ENCODE results near the gene ACP4.

ACP4 gene

GRCh38 chr19:50815439-50815838, 25.2 kb downstream of the ACP4 start:
- no peaks in the 10 kb centered on the region for H3K9me2 ChIP-seq (ENCODE audit: low read depth, low read length)
- no peaks in the 10 kb centered on the region for H3K36me3 ChIP-seq (ENCODE audit: insufficient read depth, low read length)
- no peak overlapping the region for H3K27ac ChIP-seq (ENCODE audit: low read depth, low read length, poor library complexity, severe bottlenecking)
- H3K79me2 ChIP-seq (ENCODE audit: insufficient read depth, low read length): no peaks in the 10 kb centered on the region
- no peak overlapping the region for H3K9ac ChIP-seq (ENCODE audit: low read length)
- H3K4me3 ChIP-seq (ENCODE audit: low read depth, low read length, poor library complexity, severe bottlenecking): no peak overlapping the region
- no peak overlapping the region for H3K4me2 ChIP-seq (ENCODE audit: low read length)
- no peaks in the 10 kb centered on the region for H4K20me1 ChIP-seq (ENCODE audit: insufficient read depth, low read length)
- H3K4me1 ChIP-seq (ENCODE audit: insufficient read depth, low read length, severe bottlenecking): peaks cover 5% of the 10 kb centered on the region
- H3F3A ChIP-seq (ENCODE audit: insufficient read depth, low read length): no peaks in the 10 kb centered on the region
- no peak for TF ChIP-seq CTCF (IDR thresholded peaks at IDR 0.05; ENCODE audit: low read length)
- TF ChIP-seq EZH2 (IDR thresholded peaks at IDR 0.05; ENCODE audit: borderline replicate concordance, low read length): no peak
- H2AFZ ChIP-seq (ENCODE audit: low read length): no peak overlapping the region
- H3K27me3 ChIP-seq (ENCODE audit: insufficient read depth, low read length): peaks cover 5% of the 10 kb centered on the region; the same call in 1 of the 2 replicates
- no peaks in the 10 kb centered on the region for H3K9me3 ChIP-seq (ENCODE audit: low read length)

- H3K9me3 ChIP-seq (ENCODE audit: low read length): no peaks in the 10 kb centered on the region
- peak overlapping the region; percentile 66 for H3K4me3 ChIP-seq (ENCODE audit: low read depth, low read length, poor library complexity, severe bottlenecking)
- no peaks in the 10 kb centered on the region for H3K79me2 ChIP-seq (ENCODE audit: insufficient read depth, low read length)
- H3K4me2 ChIP-seq (ENCODE audit: low read length): peak overlapping the region; percentile 76
- H3K36me3 ChIP-seq (ENCODE audit: insufficient read depth, low read length): no peaks in the 10 kb centered on the region
- H2AFZ ChIP-seq (ENCODE audit: low read length): no peak overlapping the region
- H3K4me1 ChIP-seq (ENCODE audit: insufficient read depth, low read length, severe bottlenecking): peaks cover 12% of the 10 kb centered on the region
- no peaks in the 10 kb centered on the region for H3K9me2 ChIP-seq (ENCODE audit: low read depth, low read length)
- TF ChIP-seq CTCF (IDR thresholded peaks at IDR 0.05; ENCODE audit: low read length) (no peak), EZH2 (IDR thresholded peaks at IDR 0.05; ENCODE audit: borderline replicate concordance, low read length) (no peak)
- no peak overlapping the region for H3K27ac ChIP-seq (ENCODE audit: low read depth, low read length, poor library complexity, severe bottlenecking)
- no peaks in the 10 kb centered on the region for H3F3A ChIP-seq (ENCODE audit: insufficient read depth, low read length)
- no peaks in the 10 kb centered on the region for H4K20me1 ChIP-seq (ENCODE audit: insufficient read depth, low read length)
- peaks cover 5% of the 10 kb centered on the region; the same call in 1 of the 2 replicates for H3K27me3 ChIP-seq (ENCODE audit: insufficient read depth, low read length)
- H3K9ac ChIP-seq (ENCODE audit: low read length): peak overlapping the region; percentile 48; the same call in 1 of the 2 replicates
Observed at GRCh38 chr19:50817941-50818858, 28.0 kb downstream of the ACP4 start.

GRCh38 chr19:50818859-50819472, 28.8 kb downstream of the ACP4 start:
- no peaks in the 10 kb centered on the region for H3K9me3 ChIP-seq (ENCODE audit: low read length)
- H3K9me2 ChIP-seq (ENCODE audit: low read depth, low read length): no peaks in the 10 kb centered on the region
- no peaks in the 10 kb centered on the region for H4K20me1 ChIP-seq (ENCODE audit: insufficient read depth, low read length)
- H3K27me3 ChIP-seq (ENCODE audit: insufficient read depth, low read length): peaks cover 5% of the 10 kb centered on the region; the same call in 1 of the 2 replicates
- H3K4me1 ChIP-seq (ENCODE audit: insufficient read depth, low read length, severe bottlenecking): peaks cover 12% of the 10 kb centered on the region
- no peak overlapping the region for H2AFZ ChIP-seq (ENCODE audit: low read length)
- no peak overlapping the region for H3K27ac ChIP-seq (ENCODE audit: low read depth, low read length, poor library complexity, severe bottlenecking)
- no peak overlapping the region for H3K9ac ChIP-seq (ENCODE audit: low read length)
- TF ChIP-seq CTCF (IDR thresholded peaks at IDR 0.05; ENCODE audit: low read length) (no peak), EZH2 (IDR thresholded peaks at IDR 0.05; ENCODE audit: borderline replicate concordance, low read length) (no peak)
- no peaks in the 10 kb centered on the region for H3K36me3 ChIP-seq (ENCODE audit: insufficient read depth, low read length)
- no peak overlapping the region for H3K4me3 ChIP-seq (ENCODE audit: low read depth, low read length, poor library complexity, severe bottlenecking)
- no peaks in the 10 kb centered on the region for H3K79me2 ChIP-seq (ENCODE audit: insufficient read depth, low read length)
- H3F3A ChIP-seq (ENCODE audit: insufficient read depth, low read length): no peaks in the 10 kb centered on the region
- no peak overlapping the region for H3K4me2 ChIP-seq (ENCODE audit: low read length)

Measured in OCI-LY1 (cell line).